ENCODE results near the gene HNRNPDL. TPM values are rescaled to one million over a fixed set of nuclear protein-coding genes. Genes with fewer than 3 reads are reported as not detected.
"Not testable (repeated sequence)": the region's sequence is repeated elsewhere in the genome, so short reads cannot be mapped to it uniquely, and the experiment has no call there.

Gene HNRNPDL
- total RNA-seq = 100 to 1,000 TPM; 317 to 343 TPM

- H3K4me1 Mint-ChIP-seq = peaks cover 59% of the 10 kb centered on the region
- no peaks in the 10 kb centered on the region for H3K27me3 Mint-ChIP-seq
- H3K27ac Mint-ChIP-seq = peak within 1 kb of the TSS; percentile 98
- no peaks in the 10 kb centered on the region for H3K9me3 Mint-ChIP-seq (ENCODE audit: low read depth)
- ATAC-seq (peak; percentile 79), DNase-seq (peak; percentile 97)
- CTCF ChIA-PET = interaction anchor here (1.4 to 2.4 kb wide), 5 partner anchors 11 to 76 kb away, joined by 5 to 23 read pairs (median 5); partner anchors contain the start of gene HNRNPD
- H3K36me3 Mint-ChIP-seq = peaks cover 57% of the 10 kb centered on the region
- peak within 1 kb of the TSS; percentile 97 for H3K4me3 Mint-ChIP-seq
Observed at GRCh38 chr4:82430193-82430963, at the start of gene HNRNPDL, which contains the start of gene ENOPH1. HNRNPDL (minus strand) TSS chr4:82430462; CDS start chr4:82429690, 772 bp downstream. ENOPH1 (plus strand) TSS chr4:82430590; CDS start chr4:82430830, 240 bp downstream.

GRCh38 chr4:82479562-82479961 is 49.3 kb upstream of the HNRNPDL start:
- DNase-seq = no peak
- Mint-ChIP-seq H3K27me3 (no peaks in the 10 kb centered on the region), H3K4me3 (no peak overlapping the region), H3K4me1 (no peaks in the 10 kb centered on the region), H3K27ac (no peak overlapping the region), H3K36me3 (peaks cover 6% of the 10 kb centered on the region), H3K9me3 (ENCODE audit: low read depth) (no peaks in the 10 kb centered on the region)
- CTCF ChIA-PET = no interaction called here
- no peak for ATAC-seq

DNA sequence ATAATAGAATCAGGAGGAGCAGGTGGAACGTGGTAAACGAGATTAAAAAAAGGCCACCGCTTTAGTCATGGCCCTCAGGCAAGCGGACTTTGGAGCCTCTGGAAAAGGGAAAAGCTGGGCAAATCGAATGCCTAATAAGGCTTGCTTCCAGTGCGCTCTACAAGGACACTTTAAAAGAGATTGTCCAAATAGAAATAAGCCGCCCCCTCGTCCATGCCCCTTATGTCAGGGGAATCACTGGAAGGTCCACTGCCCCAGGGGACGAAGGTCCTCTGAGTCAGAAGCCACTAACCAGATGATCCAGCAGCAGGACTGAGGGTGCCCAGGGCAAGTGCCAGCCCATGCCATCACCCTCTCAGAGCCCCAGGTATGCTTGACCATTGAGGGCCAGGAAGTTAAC is 47.2 kb upstream of the HNRNPDL start:
- H3K36me3 Mint-ChIP-seq; H3K27ac Mint-ChIP-seq; H3K27me3 Mint-ChIP-seq; DNase-seq; H3K4me3 Mint-ChIP-seq; H3K4me1 Mint-ChIP-seq; ATAC-seq; CTCF ChIA-PET; H3K9me3 Mint-ChIP-seq (ENCODE audit: low read depth): not testable (repeated sequence)

GRCh38 chr4:82475931-82476330 is 45.7 kb upstream of the HNRNPDL start:
- H3K36me3 Mint-ChIP-seq; CTCF ChIA-PET; H3K27me3 Mint-ChIP-seq; H3K27ac Mint-ChIP-seq; H3K4me1 Mint-ChIP-seq; DNase-seq; H3K4me3 Mint-ChIP-seq; H3K9me3 Mint-ChIP-seq (ENCODE audit: low read depth); ATAC-seq: not testable (repeated sequence)

- H3K27ac Mint-ChIP-seq = no peak overlapping the region
- no peaks in the 10 kb centered on the region for H3K4me1 Mint-ChIP-seq
- ATAC-seq (no peak), DNase-seq (no peak)
- H3K9me3 Mint-ChIP-seq (ENCODE audit: low read depth) = no peaks in the 10 kb centered on the region
- peaks cover 2% of the 10 kb centered on the region for H3K36me3 Mint-ChIP-seq
- H3K4me3 Mint-ChIP-seq = no peak overlapping the region
- no peaks in the 10 kb centered on the region for H3K27me3 Mint-ChIP-seq
- CTCF ChIA-PET = no interaction called here
Observed at GRCh38 chr4:82473621-82474164, 43.4 kb upstream of the HNRNPDL start.

- CTCF ChIA-PET; H3K9me3 Mint-ChIP-seq (ENCODE audit: low read depth); H3K4me1 Mint-ChIP-seq; H3K36me3 Mint-ChIP-seq; H3K27me3 Mint-ChIP-seq; H3K4me3 Mint-ChIP-seq; ATAC-seq; H3K27ac Mint-ChIP-seq; DNase-seq: not testable (repeated sequence)
Observed at GRCh38 chr4:82473080-82473479, 42.8 kb upstream of the HNRNPDL start.

DNA sequence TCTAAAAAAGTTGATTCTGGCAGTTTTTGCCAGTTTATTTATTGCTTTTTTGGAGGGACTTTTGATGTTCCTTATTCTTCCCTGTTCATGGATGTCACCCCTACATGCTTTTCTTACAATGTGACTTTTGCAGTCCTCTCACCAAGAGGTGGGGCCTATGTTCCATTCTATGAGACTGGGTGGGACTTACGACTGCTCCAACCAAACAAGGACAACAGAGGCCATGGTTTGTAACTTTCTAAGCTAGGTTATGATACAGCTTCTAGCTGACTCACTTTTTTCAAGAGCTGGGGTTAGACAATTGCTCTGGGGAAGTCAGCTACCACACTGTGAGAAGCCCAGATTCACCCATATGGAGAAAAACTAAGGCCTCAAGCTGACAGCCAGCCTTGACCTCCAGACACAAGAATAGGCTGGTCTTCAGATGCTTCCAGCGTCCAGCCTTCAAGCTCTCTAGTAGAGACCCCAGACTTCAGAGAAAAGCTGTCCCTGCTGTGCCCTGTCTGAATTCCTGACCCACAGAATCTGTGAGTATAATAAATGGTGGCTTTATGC is 39.6 kb upstream of the HNRNPDL start:
- H3K4me1 Mint-ChIP-seq = no peaks in the 10 kb centered on the region
- CTCF ChIA-PET = no interaction called here
- no peaks in the 10 kb centered on the region for H3K27me3 Mint-ChIP-seq
- peaks cover 12% of the 10 kb centered on the region for H3K36me3 Mint-ChIP-seq
- no peaks in the 10 kb centered on the region for H3K9me3 Mint-ChIP-seq (ENCODE audit: low read depth)
- no peak overlapping the region for H3K4me3 Mint-ChIP-seq
- ATAC-seq (no peak), DNase-seq (no peak)
- no peak overlapping the region for H3K27ac Mint-ChIP-seq

DNA sequence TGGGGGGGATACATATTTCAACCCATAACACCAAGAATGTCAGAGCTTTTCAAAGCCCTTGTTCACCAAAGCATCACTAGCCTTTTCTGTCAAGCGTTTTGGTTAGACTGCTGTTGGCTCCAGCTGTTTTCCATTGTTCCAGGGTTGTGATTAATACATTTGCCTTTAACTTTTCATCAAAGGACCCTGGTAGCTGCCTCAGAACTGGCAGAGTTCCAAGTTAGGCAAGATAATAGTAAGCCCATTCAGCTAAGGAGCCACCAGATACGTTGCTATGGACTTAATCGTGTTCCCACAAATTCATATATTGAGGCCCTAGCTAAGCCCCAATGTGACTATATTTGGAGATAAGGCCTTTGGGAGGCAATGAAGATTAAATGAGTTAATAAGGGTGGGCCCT is 37.2 kb upstream of the HNRNPDL start:
- Mint-ChIP-seq H3K36me3 (peaks cover 19% of the 10 kb centered on the region), H3K4me1 (no peaks in the 10 kb centered on the region), H3K9me3 (ENCODE audit: low read depth) (no peaks in the 10 kb centered on the region), H3K27ac (no peak overlapping the region), H3K4me3 (no peak overlapping the region), H3K27me3 (no peaks in the 10 kb centered on the region)
- CTCF ChIA-PET = interaction anchor here (1.0 kb wide), 1 partner anchor 272 kb away, joined by 3 read pairs; no protein-coding TSS in a partner anchor
- DNase-seq = no peak
- ATAC-seq = no peak

GRCh38 chr4:82463221-82463620 is 33.0 kb upstream of the HNRNPDL start:
- DNase-seq (no peak), ATAC-seq (no peak)
- Mint-ChIP-seq H3K9me3 (ENCODE audit: low read depth) (no peaks in the 10 kb centered on the region), H3K27ac (no peak overlapping the region), H3K4me1 (peaks cover 5% of the 10 kb centered on the region), H3K27me3 (no peaks in the 10 kb centered on the region), H3K4me3 (no peak overlapping the region), H3K36me3 (peaks cover 28% of the 10 kb centered on the region)
- CTCF ChIA-PET = no interaction called here

GRCh38 chr4:82462415-82462831 is 32.2 kb upstream of the HNRNPDL start:
- Mint-ChIP-seq H3K9me3 (ENCODE audit: low read depth) (no peaks in the 10 kb centered on the region), H3K27me3 (no peaks in the 10 kb centered on the region), H3K4me1 (peaks cover 5% of the 10 kb centered on the region), H3K36me3 (peaks cover 31% of the 10 kb centered on the region), H3K4me3 (no peak overlapping the region), H3K27ac (no peak overlapping the region)
- CTCF ChIA-PET = interaction anchor here (0.9 to 1.6 kb wide), 4 partner anchors 10 to 365 kb away, joined by 3 to 6 read pairs (median 4); no protein-coding TSS in a partner anchor
- DNase-seq (peak; percentile 90), ATAC-seq (peak; percentile 94)

- Mint-ChIP-seq H3K36me3 (peaks cover 34% of the 10 kb centered on the region), H3K27me3 (no peaks in the 10 kb centered on the region), H3K27ac (no peak overlapping the region), H3K4me1 (peaks cover 5% of the 10 kb centered on the region), H3K4me3 (no peak overlapping the region), H3K9me3 (ENCODE audit: low read depth) (no peaks in the 10 kb centered on the region)
- ATAC-seq (no peak), DNase-seq (no peak)
- CTCF ChIA-PET = interaction anchor here (1.0 to 1.6 kb wide), 3 partner anchors 10 to 279 kb away, joined by 3 to 6 read pairs (median 4); no protein-coding TSS in a partner anchor
Observed at GRCh38 chr4:82461710-82462109, 31.4 kb upstream of the HNRNPDL start.

- CTCF ChIA-PET = no interaction called here
- ATAC-seq = no peak
- Mint-ChIP-seq H3K27ac (no peak overlapping the region), H3K27me3 (no peaks in the 10 kb centered on the region), H3K4me3 (no peak overlapping the region), H3K36me3 (peaks cover 38% of the 10 kb centered on the region), H3K9me3 (ENCODE audit: low read depth) (no peaks in the 10 kb centered on the region), H3K4me1 (peaks cover 5% of the 10 kb centered on the region)
- no peak for DNase-seq
Observed at GRCh38 chr4:82458729-82459128, 28.5 kb upstream of the HNRNPDL start.

- Mint-ChIP-seq H3K27me3 (no peaks in the 10 kb centered on the region), H3K27ac (peak overlapping the region; percentile 24), H3K4me1 (peaks cover 5% of the 10 kb centered on the region), H3K36me3 (peaks cover 39% of the 10 kb centered on the region), H3K4me3 (no peak overlapping the region), H3K9me3 (ENCODE audit: low read depth) (no peaks in the 10 kb centered on the region)
- no peak for DNase-seq
- CTCF ChIA-PET = interaction anchor here (1.2 kb wide), 1 partner anchor 282 kb away, joined by 3 read pairs; no protein-coding TSS in a partner anchor
- no peak for ATAC-seq
Observed at GRCh38 chr4:82457266-82457665, 27.0 kb upstream of the HNRNPDL start.

All from activated CD8-positive, alpha-beta memory T cell treated with anti-CD3 and anti-CD28 coated beads, Interleukin-2, amount 10 ng/mL, durations not matched to agents 7 days and 5 days (primary cell).